Kidney capillary endothelial cell (primary cell): Measurements from ENCODE around the gene PRLR.

Experiments
- DNase-seq: peaks from one replicate; pipeline ENCODE4 v3.0.0-alpha.2; 2018; ENCODE audit warnings: low spot score

The PRLR gene

GRCh38 chr5:35032356-35032755 lies 197.9 kb downstream of the PRLR start:
- no peak for DNase-seq

DNA sequence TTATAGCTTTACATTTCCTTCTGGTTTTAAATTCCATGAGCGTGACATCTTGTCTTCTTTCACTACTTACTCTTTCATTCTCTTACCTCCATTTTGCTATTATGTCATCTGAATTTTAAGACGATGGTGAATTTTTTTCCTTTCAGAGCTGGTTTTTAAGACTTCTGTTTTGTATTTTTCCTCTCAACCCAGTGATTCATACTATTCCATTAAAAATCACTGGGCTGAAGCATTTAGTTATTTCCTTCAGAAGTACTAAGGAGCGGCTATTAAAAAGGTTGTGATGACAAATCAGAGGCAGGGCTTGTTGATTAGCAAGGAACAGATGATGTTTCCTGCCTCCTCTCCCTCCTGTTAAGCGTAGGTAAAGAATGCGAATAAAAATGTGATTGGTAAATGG lies 199.0 kb downstream of the PRLR start:
- peak; percentile 48 for DNase-seq

DNA sequence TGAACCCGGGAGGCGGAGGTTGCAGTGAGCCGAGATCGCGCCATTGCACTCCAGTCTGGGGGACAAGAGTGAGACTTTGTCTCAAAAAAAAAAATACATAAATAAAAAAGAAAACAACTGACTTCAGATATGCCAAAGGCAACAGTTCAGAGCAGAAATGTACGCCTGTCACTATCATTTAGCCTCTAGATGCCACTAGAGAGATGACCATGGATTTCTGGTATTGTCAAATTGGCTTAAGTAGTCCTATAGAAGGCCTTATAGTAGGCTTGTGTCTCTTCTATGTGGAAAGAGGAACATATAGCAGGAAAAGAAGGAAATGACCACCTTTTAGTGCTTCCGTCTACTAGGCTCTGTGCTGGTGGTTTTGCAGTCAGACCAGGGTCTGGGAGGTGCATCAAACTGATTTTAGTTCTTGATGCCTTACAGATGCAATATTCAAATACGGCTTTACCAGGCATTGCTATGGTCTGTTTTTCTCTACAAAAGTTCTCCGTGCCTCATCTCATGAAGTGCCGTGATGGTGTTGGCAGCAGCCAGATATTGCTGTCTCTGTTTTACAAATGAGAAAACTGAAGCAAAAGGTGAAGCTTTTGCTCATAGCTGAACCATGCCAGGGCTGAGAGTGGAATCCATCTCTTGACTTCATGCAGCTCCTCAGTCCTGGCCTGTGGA lies 199.7 kb downstream of the PRLR start:
- no peak for DNase-seq

DNA sequence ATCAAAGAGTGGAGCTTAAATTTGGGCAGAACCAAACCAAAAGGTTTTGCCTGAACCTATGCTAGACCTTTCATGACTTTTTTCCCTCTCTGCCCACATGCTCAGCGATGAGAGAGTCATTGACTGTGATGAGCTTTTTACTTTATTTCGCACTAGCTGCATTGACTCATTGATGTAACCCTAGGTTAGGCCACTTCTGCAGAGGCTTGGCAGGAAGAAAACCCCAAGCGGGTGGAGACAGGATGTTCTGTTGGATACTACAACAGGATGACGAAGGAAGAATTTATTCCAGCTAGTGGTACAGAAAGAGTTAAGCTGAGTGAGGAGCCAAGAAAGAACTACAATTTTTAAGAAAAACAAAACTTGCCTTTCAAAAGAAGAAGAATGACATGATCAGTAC lies 201.0 kb downstream of the PRLR start:
- DNase-seq = no peak

- DNase-seq = no peak
Observed at GRCh38 chr5:35026941-35027340, 203.3 kb downstream of the PRLR start.

DNA sequence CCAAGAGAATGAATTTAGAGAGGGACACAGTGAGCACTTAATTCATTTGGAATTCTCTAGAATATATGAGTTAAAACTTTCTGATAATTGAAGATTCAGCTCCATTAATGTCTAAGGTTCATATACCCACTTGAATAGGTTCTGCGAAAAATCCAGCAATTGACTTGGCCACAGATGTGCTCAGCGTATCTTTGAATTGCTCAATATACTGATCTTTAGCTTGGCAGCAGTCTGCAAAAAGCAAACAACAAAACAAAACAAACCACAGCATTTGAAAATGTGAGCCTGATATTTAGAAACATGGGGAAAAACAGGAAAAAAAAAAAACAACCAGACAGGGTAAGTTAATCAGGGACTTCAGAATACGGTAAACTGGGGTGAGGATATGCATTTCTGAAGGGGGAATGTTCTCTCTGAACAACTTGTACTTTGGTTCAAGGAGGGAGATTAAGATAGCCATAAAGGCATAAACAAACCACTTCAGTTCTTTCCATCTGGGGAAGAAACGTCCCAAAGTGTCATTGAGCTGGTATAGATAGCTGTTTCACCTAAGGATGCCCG lies 203.9 kb downstream of the PRLR start:
- DNase-seq = no peak

GRCh38 chr5:35024911-35025510 lies 205.3 kb downstream of the PRLR start:
- DNase-seq = no peak

- DNase-seq = no peak
Observed at GRCh38 chr5:35023391-35024178, 206.7 kb downstream of the PRLR start.

GRCh38 chr5:35016174-35017051 lies 213.9 kb downstream of the PRLR start:
- DNase-seq = no peak

GRCh38 chr5:35015063-35015462 lies 215.2 kb downstream of the PRLR start:
- DNase-seq = no peak

DNA sequence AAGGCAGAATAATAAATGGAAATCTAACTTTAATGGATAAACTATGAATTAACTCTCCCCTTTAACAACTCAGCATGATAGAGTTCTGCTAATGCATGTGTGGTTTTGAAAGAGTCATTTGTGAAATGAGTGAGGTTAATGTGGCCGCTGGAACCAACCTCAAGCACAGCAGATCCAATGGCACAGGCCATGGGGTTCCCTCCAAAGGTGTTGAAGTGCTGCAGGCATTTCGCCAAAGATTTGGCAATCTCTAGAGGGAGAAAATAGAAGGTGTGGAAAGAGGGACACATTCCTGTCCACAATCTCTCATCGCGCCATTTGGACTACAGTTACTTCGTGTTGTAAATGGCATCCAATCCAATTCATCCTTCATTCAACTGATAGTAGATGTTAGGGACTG lies 217.5 kb downstream of the PRLR start:
- no peak for DNase-seq

- DNase-seq = no peak
Observed at GRCh38 chr5:35012365-35012764, 217.9 kb downstream of the PRLR start.

DNA sequence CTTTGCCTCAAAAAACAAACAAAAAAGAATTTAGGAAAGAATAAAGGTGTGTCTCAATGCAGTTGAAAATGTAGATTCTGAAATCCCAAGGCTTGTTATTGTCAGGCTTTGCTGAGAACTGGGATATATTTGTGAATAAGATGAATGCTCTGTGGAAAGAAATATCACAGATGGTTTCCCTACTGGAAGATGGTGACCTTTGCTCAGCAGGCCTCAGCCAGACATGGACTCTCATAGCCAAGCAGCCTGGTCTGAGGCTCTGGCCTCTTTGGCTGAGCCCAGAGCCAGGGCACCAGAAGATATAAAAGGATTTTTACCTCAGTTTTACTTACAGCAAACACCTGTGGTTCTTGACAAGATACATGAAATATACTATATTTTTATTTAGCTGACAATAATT lies 219.6 kb downstream of the PRLR start:
- no peak for DNase-seq

DNA sequence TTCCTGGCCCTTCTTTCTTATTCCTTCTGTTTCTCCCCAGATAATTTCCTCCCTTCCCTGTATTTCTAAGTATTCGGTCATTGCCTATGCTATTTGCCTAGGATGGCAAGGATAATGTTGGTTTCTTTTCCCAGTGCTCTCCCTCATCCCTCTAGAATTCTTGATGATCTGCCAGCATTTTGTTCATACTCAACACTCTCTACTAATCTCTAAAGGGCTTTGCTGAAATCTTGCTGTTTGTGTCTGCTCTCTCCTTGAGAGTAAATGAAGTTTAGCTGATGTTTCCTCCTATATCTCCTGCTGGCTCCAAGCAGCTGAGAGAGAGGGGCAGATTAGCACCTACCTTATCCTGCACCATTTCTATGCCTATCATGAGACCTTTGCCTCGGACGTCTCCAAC lies 220.6 kb downstream of the PRLR start:
- DNase-seq = no peak

DNA sequence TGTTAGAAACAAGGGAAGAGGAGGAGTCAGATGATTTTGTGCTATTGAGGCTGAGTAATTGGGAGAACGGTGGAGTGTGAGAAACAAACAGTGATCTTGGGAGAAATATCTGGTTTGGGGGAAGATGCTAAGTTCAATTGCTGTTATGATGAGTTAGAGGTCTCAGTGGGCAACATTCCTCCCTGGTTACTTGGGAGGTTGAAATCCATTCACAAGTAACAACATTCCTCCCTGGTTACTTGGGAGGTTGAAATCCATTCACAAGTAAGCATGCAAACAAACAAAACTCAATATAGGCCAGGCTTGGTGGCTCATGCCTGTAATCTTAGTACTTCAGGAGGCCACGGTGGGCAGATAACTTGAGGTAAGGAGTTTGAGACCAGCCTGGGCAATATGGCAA lies 221.3 kb downstream of the PRLR start:
- DNase-seq = no peak

- DNase-seq = no peak
Observed at GRCh38 chr5:35004771-35005170, 225.5 kb downstream of the PRLR start.

DNA sequence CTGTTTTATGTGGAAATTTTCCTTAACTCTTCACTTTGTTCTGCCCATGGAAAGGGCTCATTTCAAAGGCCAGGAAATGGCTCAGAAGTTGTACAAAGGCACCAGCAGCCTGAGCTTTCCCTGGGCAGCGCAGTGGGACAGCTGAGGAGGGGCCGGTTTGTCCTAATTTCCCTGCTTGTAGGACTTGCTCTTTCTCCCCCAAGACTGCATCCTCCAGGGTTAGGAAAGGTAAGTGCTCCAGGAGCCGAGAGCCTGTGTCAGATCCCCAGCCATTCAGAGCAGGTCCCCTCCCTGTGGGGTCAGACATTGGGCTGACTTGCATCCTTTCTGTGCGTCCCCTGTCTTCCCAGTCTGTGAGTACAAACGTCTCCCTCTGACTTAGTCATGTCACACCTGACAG lies 226.1 kb downstream of the PRLR start:
- no peak for DNase-seq

GRCh38 chr5:35003018-35003957 lies 227.0 kb downstream of the PRLR start:
- peak; percentile 36 for DNase-seq

DNA sequence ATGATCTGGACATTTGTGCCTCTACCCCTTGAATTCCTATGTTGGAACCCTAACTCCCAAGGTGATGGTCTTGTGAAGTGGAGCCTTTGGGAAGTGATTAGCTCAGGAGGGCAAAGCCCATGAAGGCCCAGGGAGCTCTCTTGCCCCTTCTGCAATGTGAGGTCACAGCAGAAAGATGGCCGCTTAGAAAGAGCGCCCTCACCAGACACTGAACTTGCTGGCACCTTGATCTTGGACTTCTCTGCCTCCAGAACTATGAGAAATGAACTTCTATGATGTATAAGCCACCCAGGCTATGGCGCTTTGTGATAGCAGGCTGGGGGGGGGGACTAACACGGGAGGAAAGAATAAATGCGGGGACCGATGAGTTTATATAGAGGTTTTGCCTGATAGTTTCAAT lies 227.8 kb downstream of the PRLR start:
- DNase-seq = no peak

DNA sequence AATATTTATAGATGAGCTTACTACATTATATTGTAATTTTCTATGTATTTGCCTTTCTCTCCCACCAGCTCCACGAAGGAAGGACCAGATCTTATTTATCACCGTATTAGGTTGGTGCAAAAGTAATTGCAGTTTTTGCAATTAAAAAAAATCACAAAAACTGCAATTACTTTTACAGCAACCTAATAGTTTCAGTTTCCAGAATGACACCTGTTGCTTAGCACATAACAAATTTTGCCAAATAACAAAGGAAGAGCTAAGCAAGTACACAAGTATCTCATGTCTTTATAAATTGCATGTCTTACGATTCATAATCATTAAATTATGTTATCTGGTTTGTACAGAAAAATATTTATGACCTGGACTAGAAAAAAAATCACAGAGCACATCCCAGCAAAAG lies 228.4 kb downstream of the PRLR start:
- DNase-seq = no peak
